RPMI7951 (cell line): ENCODE results near the gene PHLDB2. TPM values are rescaled to one million over a fixed set of nuclear protein-coding genes. Genes with fewer than 3 reads are reported as not detected.
A peak's percentile ranks its signal among the peaks of the same experiment; 100 is the strongest.

Source experiments
- DNase-seq: peaks from one replicate; pipeline ENCODE4 v3.0.0-alpha.2; 2012; ENCODE audit warnings: low read depth
- total RNA-seq: library from RNA; depleted of rRNA; stranded (reverse); fragments of >200 nt; shearing (Covaris generic); gene quantifications from 2 replicates; pipeline ENCODE4 v1.2.3, GENCODE V29; 2014

Gene PHLDB2
- total RNA-seq, 1 experiment from 2014 or later, result 122 TPM

- DNase-seq, result peak; percentile 63
These were observed 8.5 kb upstream of the PHLDB2 start for GRCh38 chr3:111850537-111850936.

GRCh38 chr3:111851511-111851954 lies 7.5 kb upstream of the PHLDB2 start:
- DNase-seq, result peak; percentile 99

GRCh38 chr3:111852540-111852939 lies 6.5 kb upstream of the PHLDB2 start:
- DNase-seq, result peak; percentile 53

GRCh38 chr3:111853068-111853467 lies 6.0 kb upstream of the PHLDB2 start:
- DNase-seq, result no peak

- no peak for DNase-seq
These were observed 4.1 kb upstream of the PHLDB2 start for GRCh38 chr3:111854990-111855389.

- peak; percentile 80 for DNase-seq
These were observed 2.6 kb upstream of the PHLDB2 start for GRCh38 chr3:111856501-111856900.

GRCh38 chr3:111857474-111857873 lies 1.6 kb upstream of the PHLDB2 start:
- DNase-seq, result no peak

- no peak for DNase-seq
These were observed 423 bp upstream of the PHLDB2 start for GRCh38 chr3:111858642-111859041.

- peak; percentile 91 for DNase-seq
These were observed 1.2 kb downstream of the PHLDB2 start for GRCh38 chr3:111859974-111860859.

GRCh38 chr3:111861391-111861790 lies 2.3 kb downstream of the PHLDB2 start:
- no peak for DNase-seq

- no peak for DNase-seq
These were observed 3.4 kb downstream of the PHLDB2 start for GRCh38 chr3:111862415-111862814.

GRCh38 chr3:111862974-111863373 lies 3.9 kb downstream of the PHLDB2 start:
- DNase-seq, result no peak

- DNase-seq, result no peak
These were observed 5.1 kb downstream of the PHLDB2 start for GRCh38 chr3:111863942-111864694.

GRCh38 chr3:111864821-111865656 lies 6.0 kb downstream of the PHLDB2 start:
- DNase-seq, result peak; percentile 69

GRCh38 chr3:111867889-111868426 lies 8.9 kb downstream of the PHLDB2 start:
- no peak for DNase-seq

GRCh38 chr3:111870620-111871019 lies 11.6 kb downstream of the PHLDB2 start:
- no peak for DNase-seq

- no peak for DNase-seq
These were observed 13.0 kb downstream of the PHLDB2 start for GRCh38 chr3:111871809-111872623.

GRCh38 chr3:111872979-111873378 lies 13.9 kb downstream of the PHLDB2 start:
- no peak for DNase-seq

GRCh38 chr3:111874177-111874820 lies 15.2 kb downstream of the PHLDB2 start:
- DNase-seq, result peak; percentile 78

GRCh38 chr3:111881480-111881879 lies 22.4 kb downstream of the PHLDB2 start:
- DNase-seq, result no peak
